Stimulated activated effector memory CD8-positive, alpha-beta T cell treated with anti-CD3 and anti-CD28 coated beads, Interleukin-12 subunit alpha, Interleukin-12 subunit beta, amount 100 ng/mL, for 72 hours (primary cell): ENCODE data around the gene AGAP1.

Experiments
- ATAC-seq: fragments of 150-1000 bp; cut with Tn5 transposase; 2 replicates; pipeline ENCODE4 v1.10.0; 2021
- DNase-seq, 2 donors: peaks; one replicate each; pipeline ENCODE4 v3.0.0; 2021 to 2022; ENCODE audit warnings: low spot score in 2 of 2
- H3K27ac Mint-ChIP-seq: one replicate; pipeline ENCODE4 v1.8.0; 2022; ENCODE audit warnings: mild to moderate bottlenecking, mixed read lengths
- H3K36me3 Mint-ChIP-seq: one replicate; pipeline ENCODE4 v1.8.0; 2022; ENCODE audit warnings: mild to moderate bottlenecking, mixed read lengths
- H3K4me1 Mint-ChIP-seq: one replicate; pipeline ENCODE4 v1.8.0; 2022; ENCODE audit warnings: mixed read lengths
- H3K4me3 Mint-ChIP-seq: one replicate; pipeline ENCODE4 v1.8.0; 2022; ENCODE audit warnings: mild to moderate bottlenecking, mixed read lengths
- H3K9me3 Mint-ChIP-seq: one replicate; pipeline ENCODE4 v1.8.0; 2022; ENCODE audit warnings: mixed read lengths

Gene AGAP1

DNA sequence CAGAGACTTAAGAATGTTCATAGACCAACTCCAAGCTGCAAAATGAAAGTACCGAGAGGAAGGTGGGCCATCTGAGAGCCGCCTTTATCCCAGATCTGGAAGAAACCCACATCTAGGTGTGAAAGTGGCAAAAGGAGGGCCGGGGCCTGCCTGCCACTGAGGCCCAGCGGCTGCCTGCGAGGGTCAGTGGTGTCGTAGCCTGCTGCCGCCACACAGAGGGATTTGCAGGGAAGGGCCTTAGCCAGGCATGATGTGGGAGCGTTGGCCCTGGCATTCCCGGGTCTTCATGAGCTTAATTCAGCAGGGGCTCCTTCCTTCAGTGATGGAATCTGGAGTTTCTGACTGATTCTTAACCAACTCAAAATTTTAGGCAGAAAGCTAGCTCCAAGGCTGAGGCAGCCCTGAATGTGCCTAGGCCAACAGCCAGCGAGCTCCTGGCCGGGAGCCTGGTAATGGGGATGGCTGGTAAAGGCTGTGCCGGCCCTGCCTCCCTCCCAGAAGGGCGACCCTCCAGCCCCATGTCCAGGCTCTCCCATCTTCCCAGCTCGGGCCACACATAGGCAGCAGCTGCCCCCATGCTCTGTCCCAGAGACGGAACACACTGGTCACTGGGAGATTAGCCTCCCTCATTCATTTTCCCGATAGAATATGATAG is 230.1 kb downstream of the AGAP1 start:
- no peak for DNase-seq
- no peak for ATAC-seq
- Mint-ChIP-seq H3K9me3 (no peaks in the 10 kb centered on the region), H3K4me3 (no peak overlapping the region), H3K36me3 (no peaks in the 10 kb centered on the region), H3K4me1 (peaks cover 25% of the 10 kb centered on the region), H3K27ac (no peak overlapping the region)

DNA sequence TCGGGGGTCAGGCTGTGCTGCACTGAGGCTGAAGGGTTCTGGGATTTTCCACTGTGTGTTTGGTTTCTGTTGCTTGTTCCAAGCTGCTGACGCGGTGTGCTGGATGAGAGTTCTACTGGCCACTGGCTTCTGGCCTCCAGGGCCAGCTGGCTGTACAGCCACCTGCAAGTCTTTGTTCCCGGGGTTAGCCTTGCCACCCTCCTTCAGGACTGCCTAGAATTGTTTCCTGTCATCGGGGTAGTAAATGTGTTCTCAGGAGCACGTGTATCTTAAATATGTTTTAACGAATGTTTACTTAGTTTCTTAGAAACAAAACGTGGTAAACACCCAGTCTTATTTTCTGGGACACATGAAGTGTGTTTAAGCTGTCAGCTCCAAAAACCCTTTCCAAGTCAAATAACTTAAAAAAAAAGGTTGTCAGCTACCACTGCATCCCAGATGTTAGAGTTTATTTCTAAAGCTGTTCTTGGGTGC is 231.2 kb downstream of the AGAP1 start:
- Mint-ChIP-seq H3K36me3 (no peaks in the 10 kb centered on the region), H3K9me3 (no peaks in the 10 kb centered on the region), H3K27ac (no peak overlapping the region), H3K4me3 (no peak overlapping the region), H3K4me1 (peaks cover 23% of the 10 kb centered on the region)
- no peak for ATAC-seq
- no peak for DNase-seq

DNA sequence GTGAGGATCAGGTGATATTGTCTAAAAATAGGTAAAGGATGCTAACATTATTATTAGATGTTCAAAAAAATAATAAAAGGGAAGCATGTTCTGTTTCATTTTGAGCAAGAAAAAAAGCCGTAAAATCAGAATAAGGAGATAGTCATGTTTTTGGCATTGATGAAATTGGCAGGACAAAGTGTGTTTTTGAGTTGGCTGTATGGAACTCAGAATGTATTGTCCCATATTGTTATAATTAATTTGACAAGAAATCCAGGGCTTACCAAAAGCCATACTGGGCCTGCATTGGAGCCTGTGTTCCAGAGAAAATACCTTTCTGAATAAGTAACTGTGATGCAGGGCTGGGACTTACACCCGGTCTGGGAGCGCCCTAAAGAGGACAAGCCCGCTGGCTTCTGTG is 232.0 kb downstream of the AGAP1 start:
- H3K4me3 Mint-ChIP-seq: no peak overlapping the region
- no peak for DNase-seq
- H3K36me3 Mint-ChIP-seq: no peaks in the 10 kb centered on the region

DNA sequence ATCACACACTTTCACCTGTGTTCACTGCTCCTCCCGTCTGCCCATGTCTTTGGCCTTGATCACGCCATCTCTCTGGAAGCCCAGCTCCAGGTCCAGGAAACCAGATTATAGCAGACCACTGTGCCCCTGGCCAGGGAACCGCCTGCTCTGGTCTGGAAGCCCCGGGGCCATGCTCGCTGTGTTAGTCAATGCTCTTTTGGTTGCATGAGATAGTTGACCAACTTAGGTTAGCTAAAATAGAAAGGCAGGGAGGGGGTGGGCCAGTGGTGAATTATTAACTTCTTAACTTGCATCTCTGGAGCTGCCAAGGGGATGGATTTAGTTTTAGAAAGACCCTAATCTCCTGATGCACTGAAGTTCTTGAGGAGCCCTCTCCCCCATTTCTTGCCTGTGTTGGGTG is 232.7 kb downstream of the AGAP1 start:
- no peak overlapping the region for H3K27ac Mint-ChIP-seq
- ATAC-seq: no peak
- no peak for DNase-seq

More for the DNA sequence above, 232.0 kb downstream of the AGAP1 start:
- Mint-ChIP-seq H3K27ac (no peak overlapping the region), H3K4me1 (peaks cover 15% of the 10 kb centered on the region), H3K9me3 (no peaks in the 10 kb centered on the region)
- no peak for ATAC-seq

DNA sequence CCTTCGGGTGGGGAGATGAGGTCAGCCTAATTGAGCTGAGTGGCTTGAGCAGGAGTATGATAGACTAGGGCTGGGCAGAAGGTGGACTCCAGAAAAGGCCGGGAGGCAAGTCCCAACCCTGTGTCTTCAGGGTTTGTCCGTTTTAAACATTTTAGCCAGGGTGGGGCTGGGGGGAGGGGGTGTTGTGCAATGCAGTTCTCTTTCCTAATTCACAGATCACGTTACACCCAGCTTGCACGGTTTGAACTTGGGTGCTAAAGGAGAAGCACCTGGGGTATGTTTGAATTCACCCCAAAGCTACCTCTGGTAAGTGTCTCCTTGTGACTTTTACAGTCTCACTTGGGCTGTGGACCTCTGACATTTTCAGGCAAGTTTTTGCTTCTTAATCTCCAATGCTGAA is 233.3 kb downstream of the AGAP1 start:
- no peaks in the 10 kb centered on the region for H3K36me3 Mint-ChIP-seq
- no peak overlapping the region for H3K27ac Mint-ChIP-seq
- H3K4me3 Mint-ChIP-seq: no peak overlapping the region
- H3K9me3 Mint-ChIP-seq: no peaks in the 10 kb centered on the region
- ATAC-seq: no peak
- no peak for DNase-seq
- peaks cover 9% of the 10 kb centered on the region for H3K4me1 Mint-ChIP-seq

More for the DNA sequence above, 232.7 kb downstream of the AGAP1 start:
- H3K4me3 Mint-ChIP-seq: no peak overlapping the region
- H3K9me3 Mint-ChIP-seq: no peaks in the 10 kb centered on the region
- H3K4me1 Mint-ChIP-seq: peaks cover 12% of the 10 kb centered on the region
- H3K36me3 Mint-ChIP-seq: no peaks in the 10 kb centered on the region

DNA sequence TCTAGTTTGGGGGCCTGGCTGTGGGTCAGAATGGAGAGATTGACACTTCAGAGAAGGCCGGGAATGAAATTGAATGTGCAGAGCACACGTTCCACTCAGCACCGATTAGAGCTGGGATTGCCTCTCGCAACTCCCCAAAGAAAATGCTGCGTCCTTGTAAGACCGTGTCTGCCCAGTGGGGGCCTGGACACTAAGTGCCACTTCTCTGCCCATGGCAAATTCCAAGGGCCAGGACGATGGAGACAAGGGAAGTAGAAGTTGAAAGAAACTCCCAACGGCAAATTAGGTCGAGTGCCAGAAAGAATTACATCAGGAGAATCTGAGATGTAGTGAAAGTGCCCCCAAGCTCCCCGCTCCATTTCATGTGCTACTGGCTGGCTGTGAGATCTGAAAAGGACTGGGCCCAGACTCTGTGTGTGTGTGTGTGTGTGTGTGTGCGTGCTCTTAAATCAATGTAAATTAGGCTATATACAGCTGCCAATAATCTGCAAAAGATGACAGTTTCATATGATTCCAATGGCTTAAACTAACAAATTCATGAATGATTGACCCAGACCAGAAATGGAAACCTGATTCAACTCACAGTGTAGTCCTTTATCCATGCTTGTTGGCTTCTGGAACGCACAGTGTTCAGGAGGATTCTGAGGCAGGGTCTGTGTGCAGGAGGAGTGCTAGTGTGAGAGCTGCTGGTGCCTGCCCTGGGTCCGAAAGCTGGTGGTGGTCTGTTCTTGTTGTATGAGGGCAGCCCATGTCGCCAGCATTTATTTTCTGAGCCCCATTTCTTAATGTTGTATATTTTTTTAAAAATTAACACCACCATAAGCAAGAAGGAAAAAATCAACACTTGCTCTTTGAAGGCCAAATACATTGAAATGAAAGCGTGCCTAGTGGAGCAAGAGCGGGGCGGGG is 234.3 kb downstream of the AGAP1 start:
- Mint-ChIP-seq H3K9me3 (no peaks in the 10 kb centered on the region), H3K4me1 (peaks cover 16% of the 10 kb centered on the region), H3K36me3 (no peaks in the 10 kb centered on the region), H3K27ac (no peak overlapping the region), H3K4me3 (no peak overlapping the region)
- DNase-seq (no peak), ATAC-seq (no peak)

DNA sequence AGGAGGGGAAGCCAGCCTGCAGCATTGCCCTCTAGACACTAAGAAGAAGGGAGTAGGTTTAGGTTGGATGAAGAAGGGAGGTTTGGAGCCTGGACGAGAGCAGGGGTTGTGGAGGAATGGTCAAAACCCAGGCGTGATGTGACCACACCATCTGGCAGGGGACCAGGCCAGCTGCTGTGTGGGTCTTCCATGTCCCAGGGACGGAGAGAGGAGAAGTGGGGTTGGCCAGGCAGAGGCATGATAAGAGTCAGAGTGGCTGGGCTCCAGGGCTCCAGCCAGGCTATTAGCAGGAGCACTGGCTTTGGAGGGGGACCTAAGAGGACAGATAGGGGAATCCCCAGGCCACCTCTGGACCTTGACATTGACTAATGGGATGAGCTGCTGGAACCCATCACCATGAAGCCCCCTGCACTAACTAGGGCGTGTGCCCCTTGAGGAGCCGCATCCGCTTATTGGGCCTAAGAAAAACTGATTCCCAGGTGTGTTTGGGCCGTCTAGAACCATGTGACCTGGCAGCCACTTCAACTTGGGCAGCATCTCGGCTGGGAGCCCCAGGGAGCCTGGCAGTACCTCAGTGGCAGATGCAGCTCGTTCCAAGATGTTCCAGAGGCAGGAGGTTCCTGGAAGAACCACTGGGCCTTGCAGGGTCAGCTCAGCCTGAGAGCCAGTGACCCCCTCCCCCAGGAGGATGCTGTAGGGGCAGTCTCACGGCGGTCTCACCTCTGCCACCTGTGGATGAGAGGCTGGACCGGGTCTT is 235.1 kb downstream of the AGAP1 start:
- Mint-ChIP-seq H3K4me3 (no peak overlapping the region), H3K27ac (no peak overlapping the region), H3K36me3 (no peaks in the 10 kb centered on the region), H3K4me1 (peaks cover 16% of the 10 kb centered on the region), H3K9me3 (no peaks in the 10 kb centered on the region)
- no peak for DNase-seq
- no peak for ATAC-seq

DNA sequence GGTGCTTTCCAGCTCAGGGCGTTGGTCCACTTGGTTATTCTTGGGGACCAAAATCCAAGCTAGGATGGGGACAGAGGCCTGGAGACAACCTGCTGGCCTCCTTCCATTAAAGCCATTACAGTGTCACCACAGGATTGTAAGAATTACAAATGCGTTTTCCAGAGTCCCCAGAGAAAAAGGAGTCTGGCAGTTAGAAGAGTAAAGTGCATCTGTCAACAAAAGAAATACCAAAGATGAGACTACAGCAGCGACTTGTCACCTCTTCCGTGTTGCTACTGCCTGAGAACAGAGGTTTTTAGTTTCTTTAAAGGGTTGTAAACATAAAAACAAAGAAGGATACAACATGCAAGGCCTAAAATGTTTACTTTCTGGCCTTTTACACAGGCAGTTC is 235.7 kb downstream of the AGAP1 start:
- ATAC-seq (no peak), DNase-seq (no peak)
- H3K4me3 Mint-ChIP-seq: no peak overlapping the region
- no peaks in the 10 kb centered on the region for H3K36me3 Mint-ChIP-seq
- H3K9me3 Mint-ChIP-seq: no peaks in the 10 kb centered on the region
- H3K4me1 Mint-ChIP-seq: peaks cover 16% of the 10 kb centered on the region
- no peak overlapping the region for H3K27ac Mint-ChIP-seq

DNA sequence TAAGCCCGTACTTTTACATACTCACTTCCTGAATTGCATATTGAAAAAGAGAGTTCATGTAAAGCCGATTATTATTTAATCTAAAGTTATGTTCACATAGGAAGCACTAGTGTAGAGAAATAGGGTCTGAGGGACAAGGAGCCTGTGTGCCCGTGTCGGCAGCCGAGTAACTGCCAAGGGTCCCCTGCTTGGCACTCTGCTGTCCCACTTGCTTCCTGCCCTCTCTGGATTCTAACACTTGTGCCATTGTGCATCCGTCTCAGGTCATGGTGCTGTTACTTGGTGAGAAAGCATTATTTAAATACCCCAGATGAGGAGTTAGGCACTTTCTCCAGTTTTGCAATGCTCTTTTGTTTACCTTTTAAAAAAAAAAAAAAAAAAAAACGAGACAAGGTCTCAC is 236.3 kb downstream of the AGAP1 start:
- Mint-ChIP-seq H3K36me3 (no peaks in the 10 kb centered on the region), H3K4me3 (no peak overlapping the region), H3K27ac (no peak overlapping the region), H3K9me3 (no peaks in the 10 kb centered on the region), H3K4me1 (peaks cover 16% of the 10 kb centered on the region)
- DNase-seq (no peak), ATAC-seq (no peak)

DNA sequence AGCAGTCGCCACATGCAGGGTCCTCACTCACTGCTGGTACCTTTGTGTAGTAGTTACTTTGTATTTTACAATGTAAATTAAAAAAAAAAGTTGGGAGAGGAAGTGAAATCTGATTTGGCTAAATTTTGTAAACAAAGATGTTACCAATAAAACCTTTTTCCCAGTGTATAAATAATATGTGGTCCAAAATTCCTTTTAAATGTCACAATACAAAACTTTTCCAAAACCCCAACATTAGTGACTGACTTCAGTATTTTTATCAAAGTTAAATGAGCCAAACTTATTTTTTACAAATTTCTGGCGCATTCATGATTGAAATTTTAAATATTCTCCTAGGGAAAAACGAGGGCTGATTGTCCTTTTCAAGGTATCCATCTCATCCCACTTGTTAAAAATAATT is 239.9 kb downstream of the AGAP1 start:
- no peak for ATAC-seq
- no peak overlapping the region for H3K4me3 Mint-ChIP-seq

DNA sequence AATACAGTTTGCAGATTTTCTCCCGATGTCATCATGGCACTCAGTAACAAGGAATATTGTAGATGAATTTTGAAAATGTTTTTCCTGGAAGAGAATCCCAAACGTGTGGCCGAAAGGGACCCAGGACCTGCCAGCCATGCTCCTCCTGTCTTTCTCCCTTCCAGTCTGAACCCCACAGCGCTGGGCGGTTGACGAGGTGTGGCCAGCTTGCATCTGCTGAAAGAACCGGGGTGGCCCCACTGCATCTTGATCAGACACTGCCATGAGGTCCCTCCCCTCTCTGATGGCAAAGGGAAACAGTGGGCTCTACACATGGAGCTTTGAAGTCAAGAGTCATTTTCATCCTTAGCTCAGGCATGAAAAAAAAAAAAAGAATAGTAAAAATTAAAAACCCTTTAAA is 240.3 kb downstream of the AGAP1 start:
- no peak for ATAC-seq
- Mint-ChIP-seq H3K4me1 (peaks cover 23% of the 10 kb centered on the region), H3K9me3 (no peaks in the 10 kb centered on the region)

More for the DNA sequence above, 239.9 kb downstream of the AGAP1 start:
- Mint-ChIP-seq H3K27ac (no peak overlapping the region), H3K36me3 (no peaks in the 10 kb centered on the region), H3K4me1 (peaks cover 25% of the 10 kb centered on the region), H3K9me3 (no peaks in the 10 kb centered on the region)
- no peak for DNase-seq

DNA sequence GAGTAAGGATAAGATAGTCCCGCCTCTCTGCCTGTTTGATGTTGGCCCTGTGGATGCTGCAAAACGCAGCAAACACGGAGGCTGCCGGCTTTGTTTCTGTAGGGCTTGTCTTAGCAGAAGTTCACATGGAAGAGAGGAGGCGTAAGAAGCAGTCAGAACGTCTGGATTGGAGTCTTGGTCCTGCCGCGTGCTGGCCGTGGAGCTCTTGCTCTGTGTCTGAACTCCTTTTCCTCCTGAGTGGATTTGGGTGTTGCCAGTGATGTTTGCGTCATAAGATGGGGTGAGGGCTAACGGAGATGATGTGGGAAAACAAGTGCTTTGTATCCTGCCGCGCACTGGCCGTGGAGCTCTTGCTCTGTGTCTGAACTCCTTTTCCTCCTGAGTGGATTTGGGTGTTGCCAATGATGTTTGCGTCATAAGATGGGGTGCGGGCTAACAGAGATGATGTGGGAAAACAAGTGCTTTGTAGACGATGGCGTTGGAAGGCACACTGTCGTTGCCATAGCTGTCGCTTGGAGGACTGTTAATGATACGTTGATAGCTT is 240.9 kb downstream of the AGAP1 start:
- ATAC-seq: no peak
- DNase-seq: no peak
- H3K4me3 Mint-ChIP-seq: no peak overlapping the region
- H3K27ac Mint-ChIP-seq: no peak overlapping the region
- no peaks in the 10 kb centered on the region for H3K36me3 Mint-ChIP-seq
- no peaks in the 10 kb centered on the region for H3K9me3 Mint-ChIP-seq
- peaks cover 26% of the 10 kb centered on the region for H3K4me1 Mint-ChIP-seq

More for the DNA sequence above, 240.3 kb downstream of the AGAP1 start:
- Mint-ChIP-seq H3K4me3 (no peak overlapping the region), H3K36me3 (no peaks in the 10 kb centered on the region), H3K27ac (no peak overlapping the region)
- no peak for DNase-seq

DNA sequence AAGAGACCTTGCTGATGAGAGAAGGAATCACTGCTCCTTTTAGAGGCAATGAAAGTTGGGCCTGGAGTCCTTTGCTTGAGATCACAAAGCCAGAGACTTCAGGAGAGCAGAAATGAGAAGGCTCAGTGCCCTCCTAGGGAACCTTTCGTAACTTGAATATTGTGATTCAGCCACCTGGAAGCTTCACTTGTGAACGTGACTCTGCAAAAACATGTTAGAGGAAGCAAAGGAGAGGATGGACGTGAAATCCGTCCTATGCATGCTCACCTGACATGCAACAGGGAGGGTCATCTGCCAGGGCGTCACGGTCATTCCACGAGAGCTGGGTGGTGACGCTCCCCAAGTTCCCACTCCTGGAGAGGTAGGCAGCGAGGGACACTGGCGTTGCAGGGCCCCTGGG is 243.6 kb downstream of the AGAP1 start:
- ATAC-seq: no peak
- H3K4me1 Mint-ChIP-seq: peaks cover 31% of the 10 kb centered on the region

DNA sequence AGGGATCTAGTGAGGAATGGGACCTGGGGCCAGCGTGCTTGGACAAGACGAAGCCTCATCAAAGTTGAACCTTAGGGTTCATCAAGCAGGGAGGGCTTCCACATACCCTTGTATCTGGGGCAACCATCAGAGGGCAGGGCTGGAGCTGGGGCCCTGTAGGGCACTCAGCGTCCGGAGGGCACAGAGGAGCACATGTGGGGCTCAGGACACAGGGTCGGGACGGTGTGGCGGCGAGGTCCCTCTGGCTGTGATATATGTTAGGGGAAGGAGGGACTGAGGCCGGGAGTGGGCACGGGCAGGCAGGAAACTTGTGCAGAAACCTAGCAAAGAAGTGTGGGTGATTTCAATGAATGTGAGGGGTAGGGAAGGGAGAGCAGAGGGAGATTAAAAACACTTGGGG is 244.0 kb downstream of the AGAP1 start:
- Mint-ChIP-seq H3K4me1 (peaks cover 27% of the 10 kb centered on the region), H3K9me3 (no peaks in the 10 kb centered on the region), H3K36me3 (no peaks in the 10 kb centered on the region), H3K4me3 (no peak overlapping the region), H3K27ac (peak overlapping the region; percentile 68)
- ATAC-seq: no peak
- no peak for DNase-seq

More for the DNA sequence above, 243.6 kb downstream of the AGAP1 start:
- DNase-seq: no peak
- Mint-ChIP-seq H3K4me3 (no peak overlapping the region), H3K9me3 (no peaks in the 10 kb centered on the region), H3K27ac (peak overlapping the region; percentile 68), H3K36me3 (no peaks in the 10 kb centered on the region)
